Measurements from ENCODE around the gene AOPEP. TPM values are rescaled to one million over a fixed set of nuclear protein-coding genes. Genes with fewer than 3 reads are reported as not detected.

The AOPEP gene
- polyA plus RNA-seq, 1 of the 3 experiments (the other 2 are of a cell fraction): 54.6 TPM

DNA sequence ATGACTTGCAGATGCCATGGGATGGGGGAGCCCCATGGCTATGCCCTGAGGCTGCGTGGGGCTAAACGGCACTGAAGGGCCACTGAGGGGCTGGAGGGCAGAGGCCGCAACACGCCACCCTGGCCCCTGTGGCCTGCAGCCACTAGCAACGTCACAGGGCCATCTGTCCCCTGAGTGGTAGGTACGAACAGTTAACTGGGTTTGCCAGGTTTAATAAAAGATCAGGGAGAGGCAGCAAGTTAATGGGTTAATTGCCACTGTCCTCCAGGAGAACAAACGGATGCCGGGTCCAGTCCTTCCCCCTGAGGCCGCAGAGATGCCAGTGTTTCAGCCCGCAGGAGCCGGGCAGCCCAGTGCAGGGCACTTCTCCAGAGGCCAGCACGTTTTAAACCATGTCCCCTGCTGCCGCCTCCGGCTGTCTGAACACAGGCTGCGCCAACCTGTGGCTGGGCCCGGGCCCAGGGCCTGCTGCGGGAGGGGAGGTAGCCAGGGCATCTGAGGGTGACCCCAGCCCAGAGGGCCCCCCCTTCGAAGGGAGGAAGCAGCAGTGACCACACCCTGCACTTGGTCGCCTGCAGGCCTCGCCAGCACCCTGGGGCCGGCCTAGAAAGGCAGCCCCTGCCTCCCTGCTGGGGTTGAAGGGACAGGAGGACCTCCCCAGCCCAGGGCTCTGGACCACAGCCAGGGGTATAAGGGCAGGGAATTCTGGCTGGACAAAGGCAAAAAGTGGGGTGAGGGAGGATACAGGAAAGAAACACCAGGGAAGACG lies 363.7 kb downstream of the AOPEP start:
- H2AFZ ChIP-seq (ENCODE audit: low read depth): no peak overlapping the region
- POLR2A ChIA-PET: interaction anchor here (0.6 kb wide), 1 partner anchor 66 kb away, joined by 4 read pairs; no protein-coding TSS in a partner anchor
- CTCF ChIA-PET: interaction anchor here (0.7 to 8.9 kb wide), 5 partner anchors 10 to 307 kb away, joined by 3 to 53 read pairs (median 4); no protein-coding TSS in a partner anchor
- no peak overlapping the region for H3K9ac ChIP-seq
- no peak overlapping the region for H3K4me3 ChIP-seq (ENCODE audit: low read depth in 2 of 2, low read length in 1 of 2)
- no peaks in the 10 kb centered on the region for H3F3A ChIP-seq (replicated peaks; ENCODE audit: insufficient read depth)
- H3K79me2 ChIP-seq (ENCODE audit: insufficient read depth): peaks cover 4% of the 10 kb centered on the region; the same call in 1 of the 2 replicates
- peak in 1 of 2 experiments; percentile 42; a peak in 2 of 4 replicates for TF ChIP-seq EP300 (IDR thresholded peaks at IDR 0.05; ENCODE audit: borderline replicate concordance in 1 of 2, low read depth in 1 of 2, low read length in 1 of 2)
- TF ChIP-seq RCOR1 (IDR thresholded peaks at IDR 0.05; ENCODE audit: low read length): peak; percentile 33; the same call in 1 of the 2 replicates
- TF ChIP-seq USF1 (IDR thresholded peaks at IDR 0.05; ENCODE audit: borderline replicate concordance, low read depth): no peak
- 0 out of 2 replicates have a peak, but pooled peaks have one; percentile 17 for TF ChIP-seq RAD21 (IDR thresholded peaks at IDR 0.05; ENCODE audit: low read length)
- no peak overlapping the region for H3K4me2 ChIP-seq
- H3K9me3 ChIP-seq: no peaks in the 10 kb centered on the region
- 0 out of 2 replicates have a peak, but pooled peaks cover 5% of the 10 kb centered on the region for H4K20me1 ChIP-seq (ENCODE audit: insufficient read depth)
- peaks cover 11 to 80% of the 10 kb centered on the region in 2 experiments; a peak in 3 of 4 replicates for H3K4me1 ChIP-seq (ENCODE audit: control insufficient read depth in 1 of 2, insufficient read depth in 2 of 2, low read depth in 1 of 2, low read length in 1 of 2)
- WGBS (ENCODE audit: low lambda C conversion rate): 68% methylated on average over 16 of the region's 22 CpGs
- H3K9me2 ChIP-seq: no peaks in the 10 kb centered on the region
- no peaks in the 10 kb centered on the region for H3K27me3 ChIP-seq (ENCODE audit: insufficient read depth)
- peaks cover 9 to 45% of the 10 kb centered on the region in 2 experiments for H3K36me3 ChIP-seq (replicated peaks in 1 of 2; ENCODE audit: control insufficient read depth in 1 of 2, insufficient read depth in 2 of 2, low read length in 1 of 2)
- peak; percentile 82 for DNase-seq
- H3K27ac ChIP-seq (ENCODE audit: low read depth in 2 of 2, low read length in 1 of 2): peak overlapping the region in 1 of 2 experiments; percentile 91; a peak in 2 of 4 replicates

DNA sequence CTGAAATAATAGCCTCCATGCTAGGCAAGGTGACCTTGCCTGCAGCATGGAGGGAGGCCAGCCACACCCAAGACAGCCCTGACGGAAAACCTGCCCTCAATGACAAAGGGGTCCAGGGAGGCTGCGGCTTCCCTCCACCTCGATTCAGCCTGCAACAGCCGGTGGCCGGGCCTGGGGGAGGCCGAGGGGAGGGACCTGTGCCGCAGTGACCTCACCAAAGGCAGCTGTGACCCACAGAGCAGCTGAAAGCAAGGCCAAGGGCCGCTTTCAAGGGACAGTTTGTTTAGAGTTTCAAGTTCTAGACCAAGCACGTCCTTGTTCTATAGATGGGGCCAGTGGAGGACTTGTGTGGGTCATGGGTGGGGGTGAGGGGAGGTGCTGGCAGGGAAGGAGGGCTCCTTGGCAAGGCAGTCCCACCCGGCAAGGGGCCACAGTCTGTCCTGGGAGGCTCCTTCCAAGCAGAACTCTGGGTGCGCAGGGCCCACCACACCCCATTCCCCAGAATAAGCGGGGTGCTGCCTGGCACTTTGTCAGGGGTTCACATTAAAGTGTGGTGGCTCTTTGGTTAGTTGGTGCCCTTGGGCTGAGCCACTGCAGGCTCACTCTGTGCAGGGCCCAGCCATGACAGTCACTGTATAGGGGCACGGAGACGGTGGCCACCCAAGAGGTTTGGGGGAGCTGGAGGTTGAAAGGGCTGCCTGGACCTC lies 364.5 kb downstream of the AOPEP start:
- no peaks in the 10 kb centered on the region for H3K79me2 ChIP-seq (ENCODE audit: insufficient read depth)
- no peak overlapping the region for H3K9ac ChIP-seq
- H3K36me3 ChIP-seq (replicated peaks in 1 of 2; ENCODE audit: control insufficient read depth in 1 of 2, insufficient read depth in 2 of 2, low read length in 1 of 2): peaks cover 4 to 37% of the 10 kb centered on the region in 2 experiments
- H3K27me3 ChIP-seq (ENCODE audit: insufficient read depth): no peaks in the 10 kb centered on the region
- no peak overlapping the region for H2AFZ ChIP-seq (ENCODE audit: low read depth)
- no peaks in the 10 kb centered on the region for H3K9me2 ChIP-seq
- ChIA-PET CTCF (interaction anchor here (0.7 to 8.9 kb wide), 3 partner anchors 36 to 224 kb away, joined by 3 to 53 read pairs (median 16); no protein-coding TSS in a partner anchor), POLR2A (interaction anchor here (1.0 kb wide), 1 partner anchor 30 kb away, joined by 3 read pairs; no protein-coding TSS in a partner anchor)
- 84% methylated on average over 11 of the region's 14 CpGs for WGBS (ENCODE audit: low lambda C conversion rate)
- H3K4me1 ChIP-seq (ENCODE audit: control insufficient read depth in 1 of 2, insufficient read depth in 2 of 2, low read depth in 1 of 2, low read length in 1 of 2): peaks cover 11 to 85% of the 10 kb centered on the region in 2 experiments; a peak in 3 of 4 replicates
- H3K9me3 ChIP-seq: no peaks in the 10 kb centered on the region
- 0 out of 2 replicates have a peak, but pooled peaks cover 5% of the 10 kb centered on the region for H4K20me1 ChIP-seq (ENCODE audit: insufficient read depth)
- H3K27ac ChIP-seq (ENCODE audit: low read depth in 2 of 2, low read length in 1 of 2): peak overlapping the region in 1 of 2 experiments; percentile 91; a peak in 2 of 4 replicates
- no peak for DNase-seq
- TF ChIP-seq MEF2A (IDR thresholded peaks at IDR 0.05; ENCODE audit: borderline replicate concordance, low read depth) (no peak), RAD21 (IDR thresholded peaks at IDR 0.05; ENCODE audit: low read length) (no peak), RCOR1 (IDR thresholded peaks at IDR 0.05; ENCODE audit: low read length) (no peak), RFX5 (IDR thresholded peaks at IDR 0.05; ENCODE audit: low read length) (no peak)
- H3F3A ChIP-seq (replicated peaks; ENCODE audit: insufficient read depth): no peaks in the 10 kb centered on the region
- H3K4me3 ChIP-seq (ENCODE audit: low read depth in 2 of 2, low read length in 1 of 2): no peak overlapping the region
- H3K4me2 ChIP-seq: no peak overlapping the region
